Peyer's patch (tissue), 4 donors: ENCODE results near the gene ELF4. TPM values are rescaled to one million over a fixed set of nuclear protein-coding genes. Genes with fewer than 3 reads are reported as not detected.
A peak's percentile ranks its signal among the peaks of the same experiment; 100 is the strongest.

Source experiments
- DNase-seq, 3 donors: peaks; one replicate each; pipeline ENCODE4 v3.0.0-alpha.2; 2017 to 2019
- H3K27ac ChIP-seq, 4 donors: fragments of 200-600 bp; sonication (generic); one replicate each; pipeline ENCODE4 v1.5.1; 2016 to 2019
- H3K27me3 ChIP-seq, 2 donors: fragments of 200-600 bp; sonication (generic); one replicate each; pipeline ENCODE4 v1.5.1; 2019
- H3K36me3 ChIP-seq, 3 donors: fragments of 200-600 bp; sonication (generic); one replicate each; pipeline ENCODE4 v1.5.1; 2016 to 2019
- H3K4me1 ChIP-seq, 4 donors: fragments of 200-600 bp; sonication (generic); one replicate each; pipeline ENCODE4 v1.5.1; 2016 to 2019
- H3K4me3 ChIP-seq, 4 donors: fragments of 200-600 bp; sonication (generic); 1 replicate in 3 of 4; 2 replicates in 1 of 4; pipeline ENCODE4 v1.5.1; 2016 to 2019; ENCODE audit warnings: mild to moderate bottlenecking in 1 of 4
- H3K9me3 ChIP-seq, 4 donors: fragments of 200-600 bp; sonication (generic); one replicate each; pipeline ENCODE4 v1.5.1; 2016 to 2019; ENCODE audit warnings: mild to moderate bottlenecking in 1 of 4
- POLR2A ChIP-seq, 2 donors: fragments of 450-650 bp; IDR thresholded peaks; one replicate each; pipeline ENCODE4 v1.5.1; 2017; ENCODE audit warnings: antibody characterized with exemption in 2 of 2, mild to moderate bottlenecking in 2 of 2, moderate library complexity in 2 of 2
- total RNA-seq, 4 donors: library from RNA; depleted of rRNA; stranded (reverse); fragments of >200 nt; gene quantifications; one replicate each; pipeline ENCODE4 v1.1.0, GENCODE V29; 2016
- TF ChIP-seq, protein P1 (sequence below), 6 experiments: fragments of 450-650 bp in 4 of 6; fragments of 200-600 bp in 2 of 6; sonication (generic) in 1 of 6; IDR thresholded peaks; one replicate each; pipeline ENCODE4 v1.5.1; 2017 to 2019; ENCODE audit warnings: antibody characterized with exemption in 6 of 6, mild to moderate bottlenecking in 3 of 6, moderate library complexity in 1 of 6

The ELF4 gene
- total RNA-seq, 4 donors from 2014 or later: 17.3 to 47.3 (median 43.7) TPM

DNA sequence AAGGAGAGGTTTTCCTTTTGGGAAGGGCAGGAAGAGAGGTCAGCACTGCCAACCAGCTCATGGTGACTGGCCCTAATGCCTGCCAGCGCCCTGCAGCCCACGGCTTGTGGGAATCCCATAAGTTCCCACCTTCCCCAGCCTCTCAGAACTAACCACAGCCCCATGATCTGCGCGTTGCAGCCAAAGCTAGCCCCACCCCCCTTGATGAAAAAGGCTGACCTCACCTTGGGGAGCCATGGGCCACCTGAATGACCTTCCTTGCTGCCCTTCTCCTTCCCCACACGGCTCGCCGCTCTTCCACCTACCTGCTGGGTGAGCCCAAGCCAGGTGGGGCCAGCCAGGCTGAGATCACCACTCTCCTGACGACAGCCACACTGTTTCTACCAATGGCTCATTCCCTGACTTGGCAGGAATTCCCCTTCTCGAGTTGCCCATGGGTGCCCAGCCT, 3.9 kb upstream of the ELF4 start:
- Histone ChIP-seq H3K27ac (no peak overlapping the region), H3K27me3 (no peaks in the 10 kb centered on the region), H3K4me1 (no peaks in the 10 kb centered on the region), H3K36me3 (no peaks in the 10 kb centered on the region), H3K9me3 (no peaks in the 10 kb centered on the region), H3K4me3 (no peak overlapping the region)
- no peak for DNase-seq
- no peak for TF ChIP-seq POLR2A (IDR thresholded peaks at IDR 0.05)
- TF ChIP-seq, protein P1, sequence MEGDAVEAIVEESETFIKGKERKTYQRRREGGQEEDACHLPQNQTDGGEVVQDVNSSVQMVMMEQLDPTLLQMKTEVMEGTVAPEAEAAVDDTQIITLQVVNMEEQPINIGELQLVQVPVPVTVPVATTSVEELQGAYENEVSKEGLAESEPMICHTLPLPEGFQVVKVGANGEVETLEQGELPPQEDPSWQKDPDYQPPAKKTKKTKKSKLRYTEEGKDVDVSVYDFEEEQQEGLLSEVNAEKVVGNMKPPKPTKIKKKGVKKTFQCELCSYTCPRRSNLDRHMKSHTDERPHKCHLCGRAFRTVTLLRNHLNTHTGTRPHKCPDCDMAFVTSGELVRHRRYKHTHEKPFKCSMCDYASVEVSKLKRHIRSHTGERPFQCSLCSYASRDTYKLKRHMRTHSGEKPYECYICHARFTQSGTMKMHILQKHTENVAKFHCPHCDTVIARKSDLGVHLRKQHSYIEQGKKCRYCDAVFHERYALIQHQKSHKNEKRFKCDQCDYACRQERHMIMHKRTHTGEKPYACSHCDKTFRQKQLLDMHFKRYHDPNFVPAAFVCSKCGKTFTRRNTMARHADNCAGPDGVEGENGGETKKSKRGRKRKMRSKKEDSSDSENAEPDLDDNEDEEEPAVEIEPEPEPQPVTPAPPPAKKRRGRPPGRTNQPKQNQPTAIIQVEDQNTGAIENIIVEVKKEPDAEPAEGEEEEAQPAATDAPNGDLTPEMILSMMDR (IDR thresholded peaks at IDR 0.05): no peak

DNA sequence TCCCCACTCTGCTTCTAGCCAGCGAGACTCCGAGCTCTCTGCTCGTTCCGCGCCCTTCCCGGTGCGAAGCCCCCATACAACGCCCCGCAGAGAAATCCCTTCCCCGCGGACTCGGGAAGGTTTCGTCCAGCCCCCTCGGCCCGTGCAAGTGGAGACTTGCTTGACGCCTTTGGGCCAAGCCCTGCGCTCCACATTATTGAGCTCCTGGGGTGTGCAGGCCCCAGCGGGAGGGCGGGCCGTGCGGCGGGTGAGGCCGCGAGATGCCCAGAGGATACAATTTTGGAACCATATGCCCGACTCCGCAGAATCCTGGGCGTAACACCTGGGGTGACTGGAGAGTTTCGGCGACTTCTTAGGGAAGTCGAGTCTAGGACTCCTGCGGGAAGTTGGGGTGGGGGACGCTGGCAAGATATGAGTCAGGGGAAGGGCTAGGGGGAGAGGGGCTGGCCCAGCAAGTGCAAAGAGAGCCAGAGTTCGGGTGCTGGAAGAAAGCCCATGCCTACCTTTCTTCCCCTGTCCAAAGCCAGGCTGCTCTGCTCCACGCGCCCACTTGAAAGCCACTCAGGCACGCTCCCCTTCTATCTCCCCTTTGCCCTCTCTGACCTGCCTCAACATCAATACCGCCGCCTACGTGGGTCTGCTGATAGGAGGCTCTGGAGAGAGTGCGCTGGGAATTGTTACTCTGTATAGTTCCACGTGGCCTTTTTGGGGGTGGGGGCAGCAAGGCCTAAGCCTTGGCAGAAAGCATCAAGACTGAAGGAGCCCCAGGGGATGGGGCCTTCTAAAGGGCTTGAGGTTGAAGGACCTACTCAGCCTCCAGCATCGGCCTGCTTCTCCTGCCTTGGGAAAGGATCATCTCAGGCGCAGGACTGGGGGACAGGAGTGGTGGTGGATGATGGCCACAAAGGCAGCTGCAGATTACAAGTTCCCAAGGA, 1.2 kb upstream of the ELF4 start:
- no peaks in the 10 kb centered on the region for H3K27me3 ChIP-seq
- H3K36me3 ChIP-seq: no peaks in the 10 kb centered on the region
- peak overlapping the region; percentile 88 to 99 (median 96) for H3K27ac ChIP-seq
- DNase-seq: no peak
- H3K4me3 ChIP-seq: peak overlapping the region; percentile 67 to 93 (median 76)
- TF ChIP-seq, protein P1 (IDR thresholded peaks at IDR 0.05): no peak
- no peak for TF ChIP-seq POLR2A (IDR thresholded peaks at IDR 0.05)
- H3K9me3 ChIP-seq: no peaks in the 10 kb centered on the region
- peaks cover 0 to 20% (median 0%) of the 10 kb centered on the region in 4 donors for H3K4me1 ChIP-seq

DNA sequence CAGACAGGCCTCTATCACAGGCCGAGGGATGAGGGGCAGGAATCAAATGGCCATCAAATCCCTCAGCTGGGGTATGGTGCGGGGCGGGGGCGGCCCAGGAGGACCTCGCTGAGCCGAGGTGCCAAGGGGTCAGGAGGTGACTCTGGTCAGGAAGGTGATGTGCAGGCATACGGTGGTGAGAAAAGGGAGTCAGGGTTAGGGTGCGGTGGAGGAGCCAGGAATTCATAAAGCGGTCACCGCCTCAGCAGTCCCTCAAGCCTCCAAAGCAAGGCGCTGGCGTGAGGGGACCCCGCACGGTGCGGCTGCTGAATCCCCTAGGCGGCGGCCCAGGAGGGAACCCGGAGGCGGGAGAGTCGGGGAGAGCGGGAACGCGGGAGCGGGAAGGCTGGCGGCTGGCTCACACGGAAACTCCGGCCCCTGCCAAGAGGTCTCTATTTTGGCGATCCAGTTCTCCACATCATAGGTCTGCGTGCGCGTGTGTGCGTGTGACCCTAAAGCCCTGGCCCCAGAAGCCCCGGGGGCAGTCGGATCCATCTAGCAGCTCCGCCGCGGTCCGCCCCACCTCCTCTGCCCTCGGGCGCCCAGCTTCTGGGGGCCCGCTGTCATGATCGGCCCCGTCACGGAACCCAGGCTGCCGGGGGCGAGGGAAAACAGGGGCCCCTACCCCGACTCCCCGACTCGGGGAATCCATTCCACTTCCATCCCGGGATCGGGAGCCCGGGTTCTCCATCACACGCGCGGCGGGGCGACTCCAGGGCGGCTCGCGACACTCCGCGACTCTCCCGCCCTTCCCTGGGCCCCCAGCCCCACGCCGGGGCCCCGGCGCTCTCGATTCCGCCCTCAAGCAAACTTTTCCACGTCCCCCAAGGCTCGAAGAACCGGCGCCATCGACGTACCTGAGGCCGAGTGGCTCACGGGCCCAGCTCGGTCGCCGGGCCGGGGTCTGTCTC, 593 bp downstream of the ELF4 start:
- H3K9me3 ChIP-seq: no peaks in the 10 kb centered on the region
- TF ChIP-seq, protein P1 (IDR thresholded peaks at IDR 0.05): no peak
- peak in 1 of 2 donors; percentile 55 for TF ChIP-seq POLR2A (IDR thresholded peaks at IDR 0.05)
- H3K4me1 ChIP-seq: peaks cover 0 to 20% (median 0%) of the 10 kb centered on the region in 4 donors
- DNase-seq: no peak
- H3K4me3 ChIP-seq: peak overlapping the region; percentile 67 to 93 (median 76)
- H3K27me3 ChIP-seq: no peaks in the 10 kb centered on the region
- H3K27ac ChIP-seq: peak overlapping the region; percentile 88 to 99 (median 96)
- no peaks in the 10 kb centered on the region for H3K36me3 ChIP-seq

DNA sequence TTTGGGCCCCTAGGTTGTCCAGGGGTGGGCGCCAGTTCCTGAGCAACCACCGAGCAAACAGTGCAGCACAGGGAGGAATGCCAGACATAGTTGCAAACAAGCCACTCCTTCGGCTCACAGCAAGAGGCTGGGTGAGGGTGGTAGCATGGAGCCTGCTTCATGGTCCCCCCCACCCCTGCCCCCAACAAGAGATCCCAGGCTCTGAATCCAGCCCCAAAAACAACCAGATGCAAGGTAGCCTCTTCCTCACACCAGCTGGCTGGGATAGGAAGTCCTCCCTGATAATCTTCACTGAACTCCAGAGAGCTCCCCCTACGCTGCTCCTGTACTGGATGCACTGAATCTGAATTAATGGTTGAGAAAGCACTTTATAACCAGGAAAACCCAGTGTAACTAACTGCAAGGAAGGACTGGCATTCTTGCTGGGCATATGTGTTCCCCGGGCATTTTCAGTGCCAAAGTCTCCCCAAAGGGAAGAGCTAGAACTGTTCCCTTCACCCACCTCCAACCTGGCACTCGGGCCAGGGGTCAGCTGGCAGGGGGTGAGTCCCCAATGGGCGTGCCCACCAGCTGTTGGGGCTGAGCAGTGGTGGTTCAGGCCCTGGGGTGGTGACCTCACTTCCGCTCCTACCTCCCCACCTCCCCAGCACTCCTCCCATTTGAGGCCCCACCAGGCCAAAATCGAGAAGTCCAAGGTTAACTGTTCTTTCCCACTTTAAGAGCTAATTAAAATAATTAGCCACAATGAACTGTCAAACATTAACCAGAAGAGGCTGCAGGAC, 1.5 kb downstream of the ELF4 start:
- no peaks in the 10 kb centered on the region for H3K36me3 ChIP-seq
- H3K9me3 ChIP-seq: no peaks in the 10 kb centered on the region
- peaks cover 0 to 20% (median 0%) of the 10 kb centered on the region in 4 donors for H3K4me1 ChIP-seq
- DNase-seq: peak; percentile 65 to 84 (median 80)
- peak overlapping the region; percentile 88 to 99 (median 96) for H3K27ac ChIP-seq
- H3K27me3 ChIP-seq: no peaks in the 10 kb centered on the region
- TF ChIP-seq POLR2A (IDR thresholded peaks at IDR 0.05): no peak
- TF ChIP-seq, protein P1 (IDR thresholded peaks at IDR 0.05): no peak
- peak overlapping the region; percentile 67 to 93 (median 76) for H3K4me3 ChIP-seq

DNA sequence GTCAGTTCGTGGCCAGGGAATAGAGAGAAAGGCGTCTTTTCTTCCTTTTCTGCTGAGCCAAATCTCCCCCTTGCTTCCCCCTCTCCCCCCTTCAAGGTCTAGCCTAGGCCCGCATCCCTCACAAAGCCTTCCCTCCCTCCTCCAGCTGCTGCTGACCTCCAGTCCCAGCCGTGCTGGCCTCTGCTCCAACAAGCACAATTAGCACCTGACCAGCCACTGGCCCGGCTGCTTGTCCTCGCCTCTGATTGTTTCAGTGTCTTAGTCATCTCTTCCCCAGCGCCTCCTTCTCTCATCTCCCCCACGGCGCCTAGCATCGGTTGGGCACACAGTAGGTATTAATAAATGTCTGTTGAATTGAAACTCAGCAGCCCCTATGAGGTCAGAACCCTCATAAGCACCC, 4.2 kb downstream of the ELF4 start:
- peak overlapping the region in 2 of 4 donors; percentile 10 to 31 for H3K27ac ChIP-seq
- no peak overlapping the region for H3K4me3 ChIP-seq
- peaks cover 0 to 20% (median 0%) of the 10 kb centered on the region in 4 donors for H3K4me1 ChIP-seq
- H3K27me3 ChIP-seq: no peaks in the 10 kb centered on the region
- H3K9me3 ChIP-seq: no peaks in the 10 kb centered on the region
- H3K36me3 ChIP-seq: no peaks in the 10 kb centered on the region
- DNase-seq: no peak
- no peak for TF ChIP-seq POLR2A (IDR thresholded peaks at IDR 0.05)
- TF ChIP-seq, protein P1 (IDR thresholded peaks at IDR 0.05): no peak
